Liver (tissue), 9 donors: ENCODE measurements around the gene HYAL3. TPM values are rescaled to one million over a fixed set of nuclear protein-coding genes. Genes with fewer than 3 reads are reported as not detected.

Experiments used
- DNase-seq: peaks from one replicate; pipeline ENCODE4 v3.0.0-alpha.2; 2017; ENCODE audit warnings: low spot score
- H3K27ac ChIP-seq, 2 donors: one replicate each; pipeline ENCODE4 v1.7.0; 2013; ENCODE audit warnings: inconsistent platforms in 2 of 2, low read length in 2 of 2, control low read depth in 1 of 2, low read depth in 1 of 2, mild to moderate bottlenecking in 1 of 2
- H3K27me3 ChIP-seq, 4 donors: one replicate each; pipeline versions ENCODE4 v1.6.1 to v1.7.0; 2013; ENCODE audit warnings: low read length in 3 of 4, inconsistent platforms in 1 of 4, mild to moderate bottlenecking in 1 of 4, moderate library complexity in 1 of 4; ENCODE audit not compliant: control insufficient read depth in 4 of 4, insufficient read depth in 4 of 4
- H3K36me3 ChIP-seq, 4 donors: one replicate each; pipeline versions ENCODE4 v1.6.1 to v1.7.0; 2013; ENCODE audit warnings: low read length in 3 of 4, mild to moderate bottlenecking in 3 of 4, low read depth in 1 of 4, moderate library complexity in 1 of 4; ENCODE audit not compliant: control insufficient read depth in 4 of 4, insufficient read depth in 3 of 4
- H3K4me1 ChIP-seq, 4 donors: one replicate each; pipeline versions ENCODE4 v1.6.1 to v1.7.0; 2013; ENCODE audit warnings: low read length in 3 of 4, mild to moderate bottlenecking in 3 of 4, moderate library complexity in 1 of 4; ENCODE audit not compliant: control insufficient read depth in 4 of 4, insufficient read depth in 4 of 4
- H3K4me3 ChIP-seq, 3 donors: one replicate each; pipeline versions ENCODE4 v1.6.1 to v1.7.0; 2013; ENCODE audit warnings: low read length in 3 of 3, control low read depth in 1 of 3, low read depth in 1 of 3, mild to moderate bottlenecking in 1 of 3
- H3K9ac ChIP-seq, 2 donors: one replicate each; pipeline ENCODE4 v1.7.0; 2013; ENCODE audit warnings: low read length in 2 of 2, mild to moderate bottlenecking in 2 of 2, moderate library complexity in 2 of 2, control low read depth in 1 of 2, low read depth in 1 of 2
- H3K9me3 ChIP-seq, 4 donors: one replicate each; pipeline versions ENCODE4 v1.6.1 to v1.7.0; 2013; ENCODE audit warnings: low read length in 3 of 4; ENCODE audit not compliant: control insufficient read depth in 4 of 4
- EGR1 ChIP-seq, 2 donors: IDR thresholded peaks; 2 replicates each; pipeline ENCODE4 v1.6.1; 2016 to 2018; ENCODE audit warnings: antibody characterized with exemption in 2 of 2, low read depth in 2 of 2
- FOXA1 ChIP-seq: IDR thresholded peaks from 2 replicates; pipeline ENCODE4 v1.6.1; 2016; ENCODE audit warnings: antibody characterized with exemption
- FOXA2 ChIP-seq: IDR thresholded peaks from 2 replicates; pipeline ENCODE4 v1.6.1; 2016; ENCODE audit warnings: antibody characterized with exemption
- GABPA ChIP-seq, 2 donors: IDR thresholded peaks in 1 of 2; conservative IDR thresholded peaks in 1 of 2; 2 replicates each; pipeline ENCODE4 v1.6.1; 2016; ENCODE audit warnings: antibody characterized with exemption in 2 of 2, mild to moderate bottlenecking in 1 of 2, moderate library complexity in 1 of 2
- HNF4A ChIP-seq, 2 donors: conservative IDR thresholded peaks; 2 replicates each; pipeline ENCODE4 v1.6.1; 2016; ENCODE audit warnings: antibody characterized with exemption in 2 of 2, mild to moderate bottlenecking in 2 of 2
- HNF4G ChIP-seq: IDR thresholded peaks from 2 replicates; pipeline ENCODE4 v1.6.1; 2016; ENCODE audit warnings: antibody characterized with exemption
- JUND ChIP-seq, 2 donors: IDR thresholded peaks; 2 replicates each; pipeline ENCODE4 v1.6.1; 2016; ENCODE audit warnings: antibody characterized with exemption in 2 of 2
- NR2F2 ChIP-seq: IDR thresholded peaks from 2 replicates; pipeline ENCODE4 v1.6.1; 2016; ENCODE audit warnings: antibody characterized with exemption
- RAD21 ChIP-seq, 2 donors: IDR thresholded peaks; 2 replicates each; pipeline ENCODE4 v1.6.1; 2016; ENCODE audit warnings: antibody characterized with exemption in 2 of 2, mild to moderate bottlenecking in 2 of 2
- RXRA ChIP-seq, 2 donors: IDR thresholded peaks; 2 replicates each; pipeline ENCODE4 v1.6.1; 2017 to 2018; ENCODE audit warnings: antibody characterized with exemption in 2 of 2, mild to moderate bottlenecking in 1 of 2
- SP1 ChIP-seq: IDR thresholded peaks from 2 replicates; pipeline ENCODE4 v1.6.1; 2018; ENCODE audit warnings: antibody characterized with exemption, mild to moderate bottlenecking
- TAF1 ChIP-seq: conservative IDR thresholded peaks from 2 replicates; pipeline ENCODE4 v1.6.1; 2016; ENCODE audit warnings: antibody characterized with exemption, mild to moderate bottlenecking
- YY1 ChIP-seq: IDR thresholded peaks from 2 replicates; pipeline ENCODE4 v1.6.1; 2016; ENCODE audit warnings: antibody characterized with exemption, mild to moderate bottlenecking
- WGBS: extraction: QIAGEN DNeasy Blood & Tissue Kit; methylation state at CpG from one replicate; pipeline ENCODE4 v1.1.7; 2013; 5-methylcytosine and 5-hydroxymethylcytosine counted together
- polyA plus RNA-seq, 2 donors: library from polyadenylated mRNA; stranded (reverse) in 1 of 2; unstranded in 1 of 2; fragments of 200-250 nt in 1 of 2; fragments of >200 nt in 1 of 2; fragmentation: Nextera tagmentation in 1 of 2; extraction: Ambion mirVana in 1 of 2; gene quantifications; one replicate each; pipeline versions ENCODE4 v1.2.1 to v1.2.3, GENCODE V29; 2013 to 2015
- total RNA-seq, 2 donors: library from RNA; depleted of rRNA; stranded (reverse); fragments of >200 nt; gene quantifications; one replicate each; pipeline ENCODE4 v1.2.3, GENCODE V29; 2014
- TF ChIP-seq, protein P1 (sequence below): fragments of 150-350 bp; IDR thresholded peaks from 2 replicates; pipeline ENCODE4 v1.5.1; 2017; ENCODE audit warnings: improper control_type of control experiment, low read depth, low read length; ENCODE audit not compliant: missing input control
- TF ChIP-seq, protein P2 (sequence below): IDR thresholded peaks from 2 replicates; pipeline ENCODE4 v1.6.1; 2016; ENCODE audit warnings: antibody characterized with exemption
- TF ChIP-seq, protein P3 (sequence below): IDR thresholded peaks from 2 replicates; pipeline ENCODE4 v1.6.1; 2016; ENCODE audit warnings: antibody characterized with exemption, mild to moderate bottlenecking
- TF ChIP-seq, protein P4 (sequence below): IDR thresholded peaks from 2 replicates; pipeline ENCODE4 v1.6.1; 2016; ENCODE audit warnings: antibody characterized with exemption
- TF ChIP-seq, protein P5 (sequence below): IDR thresholded peaks from 2 replicates; pipeline ENCODE4 v1.6.1; 2016; ENCODE audit warnings: antibody characterized with exemption
- donor health status: healthy.
- donor health status: healthy.
- donor health status: healthy.
- donor health status: healthy.
- donor health status: healthy.

Gene HYAL3
- total and polyA plus RNA-seq, 4 donors, result 1.8 to 6.6 (median 2.0) TPM

DNA sequence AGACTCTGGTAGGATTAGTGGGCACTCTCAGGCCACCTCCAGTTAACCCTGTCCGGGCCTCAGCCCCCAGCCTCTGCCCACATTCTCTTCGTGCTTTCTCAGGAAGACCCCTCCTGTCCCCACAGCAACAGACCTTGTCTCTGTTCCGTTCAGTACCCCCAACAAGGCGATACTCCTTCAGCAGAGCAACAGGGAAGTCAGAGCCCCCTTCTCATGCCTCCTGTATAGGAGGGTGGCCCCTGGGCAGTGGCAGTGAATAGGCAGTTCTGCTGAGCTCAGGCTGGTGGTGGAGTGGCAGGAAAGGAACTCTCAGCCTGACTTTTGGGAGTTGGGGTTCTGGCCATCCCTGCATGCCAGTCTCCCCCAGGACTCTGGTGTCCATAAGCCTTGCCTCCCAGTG, 29.7 kb downstream of the HYAL3 start:
- no peak for DNase-seq
- Histone ChIP-seq H3K4me3 (no peak overlapping the region), H3K27me3 (no peaks in the 10 kb centered on the region)

More for the DNA sequence above, 29.7 kb downstream of the HYAL3 start:
- 78% methylated on average over 4 of the region's 4 CpGs for WGBS
- TF ChIP-seq, protein P1, sequence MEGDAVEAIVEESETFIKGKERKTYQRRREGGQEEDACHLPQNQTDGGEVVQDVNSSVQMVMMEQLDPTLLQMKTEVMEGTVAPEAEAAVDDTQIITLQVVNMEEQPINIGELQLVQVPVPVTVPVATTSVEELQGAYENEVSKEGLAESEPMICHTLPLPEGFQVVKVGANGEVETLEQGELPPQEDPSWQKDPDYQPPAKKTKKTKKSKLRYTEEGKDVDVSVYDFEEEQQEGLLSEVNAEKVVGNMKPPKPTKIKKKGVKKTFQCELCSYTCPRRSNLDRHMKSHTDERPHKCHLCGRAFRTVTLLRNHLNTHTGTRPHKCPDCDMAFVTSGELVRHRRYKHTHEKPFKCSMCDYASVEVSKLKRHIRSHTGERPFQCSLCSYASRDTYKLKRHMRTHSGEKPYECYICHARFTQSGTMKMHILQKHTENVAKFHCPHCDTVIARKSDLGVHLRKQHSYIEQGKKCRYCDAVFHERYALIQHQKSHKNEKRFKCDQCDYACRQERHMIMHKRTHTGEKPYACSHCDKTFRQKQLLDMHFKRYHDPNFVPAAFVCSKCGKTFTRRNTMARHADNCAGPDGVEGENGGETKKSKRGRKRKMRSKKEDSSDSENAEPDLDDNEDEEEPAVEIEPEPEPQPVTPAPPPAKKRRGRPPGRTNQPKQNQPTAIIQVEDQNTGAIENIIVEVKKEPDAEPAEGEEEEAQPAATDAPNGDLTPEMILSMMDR, result no peak
- TF ChIP-seq RXRA (IDR thresholded peaks at IDR 0.05) (no peak), HNF4G (no peak), HNF4A (conservative IDR thresholded peaks at IDR 0.05) (no peak), GABPA (IDR thresholded peaks at IDR 0.05 in 1 of 2, conservative IDR thresholded peaks at IDR 0.05 in 1 of 2) (no peak), NR2F2 (no peak), TAF1 (no peak), YY1 (no peak), SP1 (no peak), RAD21 (IDR thresholded peaks at IDR 0.05) (no peak), FOXA2 (no peak), FOXA1 (no peak), JUND (IDR thresholded peaks at IDR 0.05) (no peak), EGR1 (IDR thresholded peaks at IDR 0.05; ENCODE audit: low read depth in 2 of 2) (no peak)
- TF ChIP-seq, protein P2, sequence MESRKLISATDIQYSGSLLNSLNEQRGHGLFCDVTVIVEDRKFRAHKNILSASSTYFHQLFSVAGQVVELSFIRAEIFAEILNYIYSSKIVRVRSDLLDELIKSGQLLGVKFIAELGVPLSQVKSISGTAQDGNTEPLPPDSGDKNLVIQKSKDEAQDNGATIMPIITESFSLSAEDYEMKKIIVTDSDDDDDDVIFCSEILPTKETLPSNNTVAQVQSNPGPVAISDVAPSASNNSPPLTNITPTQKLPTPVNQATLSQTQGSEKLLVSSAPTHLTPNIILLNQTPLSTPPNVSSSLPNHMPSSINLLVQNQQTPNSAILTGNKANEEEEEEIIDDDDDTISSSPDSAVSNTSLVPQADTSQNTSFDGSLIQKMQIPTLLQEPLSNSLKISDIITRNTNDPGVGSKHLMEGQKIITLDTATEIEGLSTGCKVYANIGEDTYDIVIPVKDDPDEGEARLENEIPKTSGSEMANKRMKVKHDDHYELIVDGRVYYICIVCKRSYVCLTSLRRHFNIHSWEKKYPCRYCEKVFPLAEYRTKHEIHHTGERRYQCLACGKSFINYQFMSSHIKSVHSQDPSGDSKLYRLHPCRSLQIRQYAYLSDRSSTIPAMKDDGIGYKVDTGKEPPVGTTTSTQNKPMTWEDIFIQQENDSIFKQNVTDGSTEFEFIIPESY, result no peak
- TF ChIP-seq, protein P3, sequence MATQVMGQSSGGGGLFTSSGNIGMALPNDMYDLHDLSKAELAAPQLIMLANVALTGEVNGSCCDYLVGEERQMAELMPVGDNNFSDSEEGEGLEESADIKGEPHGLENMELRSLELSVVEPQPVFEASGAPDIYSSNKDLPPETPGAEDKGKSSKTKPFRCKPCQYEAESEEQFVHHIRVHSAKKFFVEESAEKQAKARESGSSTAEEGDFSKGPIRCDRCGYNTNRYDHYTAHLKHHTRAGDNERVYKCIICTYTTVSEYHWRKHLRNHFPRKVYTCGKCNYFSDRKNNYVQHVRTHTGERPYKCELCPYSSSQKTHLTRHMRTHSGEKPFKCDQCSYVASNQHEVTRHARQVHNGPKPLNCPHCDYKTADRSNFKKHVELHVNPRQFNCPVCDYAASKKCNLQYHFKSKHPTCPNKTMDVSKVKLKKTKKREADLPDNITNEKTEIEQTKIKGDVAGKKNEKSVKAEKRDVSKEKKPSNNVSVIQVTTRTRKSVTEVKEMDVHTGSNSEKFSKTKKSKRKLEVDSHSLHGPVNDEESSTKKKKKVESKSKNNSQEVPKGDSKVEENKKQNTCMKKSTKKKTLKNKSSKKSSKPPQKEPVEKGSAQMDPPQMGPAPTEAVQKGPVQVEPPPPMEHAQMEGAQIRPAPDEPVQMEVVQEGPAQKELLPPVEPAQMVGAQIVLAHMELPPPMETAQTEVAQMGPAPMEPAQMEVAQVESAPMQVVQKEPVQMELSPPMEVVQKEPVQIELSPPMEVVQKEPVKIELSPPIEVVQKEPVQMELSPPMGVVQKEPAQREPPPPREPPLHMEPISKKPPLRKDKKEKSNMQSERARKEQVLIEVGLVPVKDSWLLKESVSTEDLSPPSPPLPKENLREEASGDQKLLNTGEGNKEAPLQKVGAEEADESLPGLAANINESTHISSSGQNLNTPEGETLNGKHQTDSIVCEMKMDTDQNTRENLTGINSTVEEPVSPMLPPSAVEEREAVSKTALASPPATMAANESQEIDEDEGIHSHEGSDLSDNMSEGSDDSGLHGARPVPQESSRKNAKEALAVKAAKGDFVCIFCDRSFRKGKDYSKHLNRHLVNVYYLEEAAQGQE, result no peak
- TF ChIP-seq, protein P4, sequence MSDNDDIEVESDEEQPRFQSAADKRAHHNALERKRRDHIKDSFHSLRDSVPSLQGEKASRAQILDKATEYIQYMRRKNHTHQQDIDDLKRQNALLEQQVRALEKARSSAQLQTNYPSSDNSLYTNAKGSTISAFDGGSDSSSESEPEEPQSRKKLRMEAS, result no peak
- TF ChIP-seq, protein P5, sequence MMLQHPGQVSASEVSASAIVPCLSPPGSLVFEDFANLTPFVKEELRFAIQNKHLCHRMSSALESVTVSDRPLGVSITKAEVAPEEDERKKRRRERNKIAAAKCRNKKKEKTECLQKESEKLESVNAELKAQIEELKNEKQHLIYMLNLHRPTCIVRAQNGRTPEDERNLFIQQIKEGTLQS, result no peak
- Histone ChIP-seq H3K27ac (no peak overlapping the region), H3K9me3 (no peaks in the 10 kb centered on the region), H3K4me1 (peaks cover 1 to 43% (median 21%) of the 10 kb centered on the region in 4 donors), H3K9ac (no peak overlapping the region), H3K36me3 (no peaks in the 10 kb centered on the region)
